Ovary (tissue), 9 donors: Measurements from ENCODE around the gene RABAC1. TPM values are rescaled to one million over a fixed set of nuclear protein-coding genes. Genes with fewer than 3 reads are reported as not detected.

Experiments
- DNase-seq, 5 donors: peaks; one replicate each; pipeline ENCODE4 v3.0.0-alpha.2; 2019 to 2020
- H3K27ac ChIP-seq, 2 donors: fragments of 200-600 bp; one replicate each; pipeline versions ENCODE4 v1.5.1 to v1.8.0; 2019 to 2022
- H3K27me3 ChIP-seq: fragments of 200-600 bp; one replicate; pipeline ENCODE4 v1.8.0; 2022
- H3K36me3 ChIP-seq: fragments of 200-600 bp; sonication (generic); one replicate; pipeline ENCODE4 v1.5.1; 2019
- H3K4me1 ChIP-seq: one replicate; pipeline ENCODE4 v1.8.1; 2013; ENCODE audit warnings: mild to moderate bottlenecking, moderate library complexity; ENCODE audit not compliant: insufficient read depth
- H3K4me3 ChIP-seq: fragments of 200-600 bp; sonication (generic); one replicate; pipeline ENCODE4 v1.5.1; 2017
- H3K9me3 ChIP-seq, 2 donors: fragments of 200-600 bp in 1 of 2; sonication (generic) in 1 of 2; one replicate each; pipeline versions ENCODE4 v1.5.1 to v1.8.1; 2013 to 2019; ENCODE audit warnings: mild to moderate bottlenecking in 1 of 2, moderate library complexity in 1 of 2
- EP300 ChIP-seq: sonication (generic); formaldehyde crosslinking; IDR thresholded peaks from one replicate; pipeline ENCODE4 v1.6.1; 2017; ENCODE audit warnings: antibody characterized with exemption
- POLR2A ChIP-seq: fragments of 450-650 bp; IDR thresholded peaks from one replicate; pipeline ENCODE4 v1.6.1; 2017; ENCODE audit warnings: antibody characterized with exemption, mild to moderate bottlenecking, moderate library complexity
- WGBS, 3 donors: extraction: QIAGEN DNeasy Blood & Tissue Kit in 1 of 3; methylation state at CpG; one replicate each; pipeline versions ENCODE4 v1.1.5 to v1.1.7; 2013 to 2017; 5-methylcytosine and 5-hydroxymethylcytosine counted together
- intact Hi-C, 4 donors: fragments of 100-400 bp; cut with DNase I; formaldehyde crosslinking; loops; one replicate each; pipeline versions ENCODE4 v1.11.0 to v1.15.1; 2022 to 2023
- polyA plus RNA-seq, 2 donors: library from polyadenylated mRNA; stranded (reverse); fragments of 200-250 nt in 1 of 2; fragments of 350-450 nt in 1 of 2; fragmentation: Illumina TruSeq in 1 of 2; extraction: RNeasy Lipid Tissue Mini Kit (QIAGEN cat#74804) in 1 of 2; gene quantifications; one replicate each; pipeline ENCODE4 v1.2.3, GENCODE V29; 2013 to 2014
- total RNA-seq, 7 donors: library from RNA; depleted of rRNA in 2 of 7; stranded (reverse); fragments of >200 nt in 2 of 7; fragmentation: NEBNext Ultra II Directional in 3 of 7; extraction: Animal tissue kit (Norgen Biotek cat#: 25700) in 3 of 7; gene quantifications; one replicate each; pipeline versions ENCODE4 v1.1.0 to v1.2.4, GENCODE V29; 2016 to 2023
- TF ChIP-seq, protein P1 (sequence below), 3 donors: fragments of 450-650 bp in 2 of 3; fragments of 200-600 bp in 1 of 3; IDR thresholded peaks; one replicate each; pipeline versions ENCODE4 v1.5.1 to v1.8.0; 2016 to 2022; ENCODE audit warnings: antibody characterized with exemption in 3 of 3, mild to moderate bottlenecking in 1 of 3
- donor health status: DM: no; HTN: no; CAD: no; lungs with moderate emphysema.
- donor health status: DM: no; HTN: no; CAD: no.
- donor health status: Bipolar disorder and iron deficiency.
- donor health status: DM: yes; HTN: yes; CAD: no.
- donor health status: DM: no; HTN: no; CAD: no.
- donor health status: DM: yes; HTN: yes; CAD: no.

RABAC1 gene
- total and polyA plus RNA-seq, 9 donors = 21.2 to 224 (median 147) TPM

DNA sequence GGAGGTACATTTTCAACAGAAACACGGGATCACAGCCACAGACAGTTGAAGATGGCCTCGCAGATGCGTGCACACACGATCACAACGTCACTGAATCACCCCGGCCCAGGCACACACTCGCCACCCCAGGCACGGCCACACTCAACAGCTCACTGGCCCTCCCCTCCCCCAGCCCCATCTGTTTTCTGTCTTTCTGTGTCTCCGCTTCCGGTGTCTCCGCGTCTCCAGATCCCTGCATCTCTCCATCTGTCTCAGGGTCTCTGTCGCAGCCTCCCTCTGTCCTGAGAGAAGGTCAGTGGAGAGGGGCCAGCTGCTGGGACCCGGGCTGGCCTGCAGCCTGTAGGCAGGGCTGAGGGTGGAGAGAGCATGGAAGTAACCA, 38.7 kb upstream of the RABAC1 start:
- Histone ChIP-seq H3K9me3 (no peaks in the 10 kb centered on the region), H3K27ac (no peak overlapping the region), H3K4me1 (no peaks in the 10 kb centered on the region), H3K36me3 (no peaks in the 10 kb centered on the region), H3K4me3 (no peak overlapping the region), H3K27me3 (no peaks in the 10 kb centered on the region)
- WGBS, 3 donors = 3 to 5% (median 3%) methylated on average over 14 of the region's 14 CpGs
- no peak for DNase-seq
- TF ChIP-seq, protein P1, sequence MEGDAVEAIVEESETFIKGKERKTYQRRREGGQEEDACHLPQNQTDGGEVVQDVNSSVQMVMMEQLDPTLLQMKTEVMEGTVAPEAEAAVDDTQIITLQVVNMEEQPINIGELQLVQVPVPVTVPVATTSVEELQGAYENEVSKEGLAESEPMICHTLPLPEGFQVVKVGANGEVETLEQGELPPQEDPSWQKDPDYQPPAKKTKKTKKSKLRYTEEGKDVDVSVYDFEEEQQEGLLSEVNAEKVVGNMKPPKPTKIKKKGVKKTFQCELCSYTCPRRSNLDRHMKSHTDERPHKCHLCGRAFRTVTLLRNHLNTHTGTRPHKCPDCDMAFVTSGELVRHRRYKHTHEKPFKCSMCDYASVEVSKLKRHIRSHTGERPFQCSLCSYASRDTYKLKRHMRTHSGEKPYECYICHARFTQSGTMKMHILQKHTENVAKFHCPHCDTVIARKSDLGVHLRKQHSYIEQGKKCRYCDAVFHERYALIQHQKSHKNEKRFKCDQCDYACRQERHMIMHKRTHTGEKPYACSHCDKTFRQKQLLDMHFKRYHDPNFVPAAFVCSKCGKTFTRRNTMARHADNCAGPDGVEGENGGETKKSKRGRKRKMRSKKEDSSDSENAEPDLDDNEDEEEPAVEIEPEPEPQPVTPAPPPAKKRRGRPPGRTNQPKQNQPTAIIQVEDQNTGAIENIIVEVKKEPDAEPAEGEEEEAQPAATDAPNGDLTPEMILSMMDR (IDR thresholded peaks at IDR 0.05) = no peak
- TF ChIP-seq POLR2A (no peak), EP300 (no peak)
- intact Hi-C loops = no loop called here

DNA sequence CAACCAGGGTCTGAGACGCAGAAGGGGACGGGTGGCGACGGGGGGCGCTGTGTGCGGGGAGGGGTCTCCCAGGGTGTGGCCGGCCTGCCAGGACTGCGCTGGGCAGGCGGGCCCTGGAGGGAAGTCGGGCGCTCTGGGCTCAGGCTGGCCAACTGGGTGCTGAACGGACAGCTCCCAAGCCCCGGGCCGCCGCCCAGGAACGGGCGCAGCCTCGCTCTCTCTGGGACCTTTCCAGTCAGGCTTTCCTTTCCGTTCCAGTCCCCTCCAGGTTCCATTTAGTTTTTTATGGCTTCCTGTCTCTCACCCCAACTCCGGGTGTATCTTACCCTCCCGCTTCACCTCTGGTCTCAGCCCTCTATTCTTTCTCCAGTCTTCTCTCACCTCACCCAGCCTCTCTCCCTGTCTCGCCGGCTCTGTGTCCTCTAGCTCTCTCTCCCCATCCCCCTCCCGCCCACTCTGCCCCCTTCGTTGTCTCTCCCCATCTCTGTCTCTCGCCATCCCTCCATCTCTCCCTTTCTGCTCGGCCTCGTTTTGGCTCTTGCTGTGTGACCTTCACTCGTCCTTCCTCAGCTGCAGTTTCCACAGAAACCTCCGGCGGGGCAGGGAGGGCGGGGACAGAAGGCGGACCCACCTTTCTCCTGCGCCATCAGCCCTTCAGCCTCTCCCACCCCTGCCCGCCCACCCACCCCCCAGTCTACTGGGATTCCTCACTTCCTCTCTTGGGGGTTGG, 38.2 kb upstream of the RABAC1 start:
- Histone ChIP-seq H3K27ac (no peak overlapping the region), H3K4me3 (no peak overlapping the region), H3K27me3 (no peaks in the 10 kb centered on the region), H3K9me3 (no peaks in the 10 kb centered on the region), H3K4me1 (no peaks in the 10 kb centered on the region), H3K36me3 (no peaks in the 10 kb centered on the region)
- intact Hi-C loops = no loop called here
- TF ChIP-seq POLR2A = no peak
- WGBS, 3 donors = 1 to 2% (median 2%) methylated on average over 33 to 35 of the region's 35 CpGs
- peak in 2 of 5 donors; percentile 46 to 51 for DNase-seq

DNA sequence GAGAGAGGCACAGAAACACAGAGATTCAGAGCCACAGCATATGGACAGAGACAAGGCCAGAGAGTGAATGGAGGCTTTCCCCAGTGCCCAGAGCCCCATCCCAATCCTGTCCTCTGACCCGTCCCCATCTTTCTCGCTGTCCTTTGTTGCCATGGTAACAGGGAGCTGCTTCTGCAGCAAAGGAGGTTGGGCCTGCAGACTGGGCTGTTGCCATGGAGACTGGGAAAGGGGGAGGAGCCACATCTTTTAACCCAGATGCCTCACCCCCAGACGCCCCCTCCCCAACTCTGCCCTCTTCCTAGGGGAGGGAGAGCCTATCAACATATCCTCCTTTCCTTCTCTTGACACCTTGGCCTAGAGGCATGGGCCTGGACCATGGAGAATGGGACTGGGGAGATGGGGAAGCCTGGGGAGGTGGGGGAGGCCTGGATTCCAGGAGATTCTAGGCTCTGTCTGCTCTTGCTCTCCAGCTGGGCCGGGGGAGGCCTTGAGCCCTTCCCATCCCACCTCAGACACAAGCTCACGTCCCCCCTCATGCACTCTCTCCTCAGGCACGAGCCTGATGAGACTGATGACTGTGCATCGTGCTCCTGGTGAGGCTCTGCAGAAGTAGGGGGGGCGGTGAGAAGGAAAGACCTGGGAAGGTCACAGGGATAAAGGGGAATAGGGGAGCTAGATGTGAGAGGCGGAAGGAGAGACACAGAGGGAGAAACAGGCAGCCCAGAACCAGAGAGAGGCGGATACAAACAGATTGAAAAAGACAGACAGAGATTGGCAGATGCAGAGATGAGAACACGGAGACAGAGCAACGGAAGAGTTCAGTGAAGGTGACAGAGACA, 37.1 kb upstream of the RABAC1 start:
- 30 to 35% (median 34%) methylated on average over 12 of the region's 12 CpGs for WGBS, 3 donors
- TF ChIP-seq EP300 = no peak
- TF ChIP-seq, protein P1 (IDR thresholded peaks at IDR 0.05) = no peak
- TF ChIP-seq POLR2A = no peak
- H3K27me3 ChIP-seq = no peaks in the 10 kb centered on the region
- H3K4me1 ChIP-seq = no peaks in the 10 kb centered on the region
- no peak overlapping the region for H3K27ac ChIP-seq
- H3K4me3 ChIP-seq = no peak overlapping the region
- DNase-seq = no peak
- intact Hi-C loops = no loop called here
- no peaks in the 10 kb centered on the region for H3K9me3 ChIP-seq
- H3K36me3 ChIP-seq = no peaks in the 10 kb centered on the region

DNA sequence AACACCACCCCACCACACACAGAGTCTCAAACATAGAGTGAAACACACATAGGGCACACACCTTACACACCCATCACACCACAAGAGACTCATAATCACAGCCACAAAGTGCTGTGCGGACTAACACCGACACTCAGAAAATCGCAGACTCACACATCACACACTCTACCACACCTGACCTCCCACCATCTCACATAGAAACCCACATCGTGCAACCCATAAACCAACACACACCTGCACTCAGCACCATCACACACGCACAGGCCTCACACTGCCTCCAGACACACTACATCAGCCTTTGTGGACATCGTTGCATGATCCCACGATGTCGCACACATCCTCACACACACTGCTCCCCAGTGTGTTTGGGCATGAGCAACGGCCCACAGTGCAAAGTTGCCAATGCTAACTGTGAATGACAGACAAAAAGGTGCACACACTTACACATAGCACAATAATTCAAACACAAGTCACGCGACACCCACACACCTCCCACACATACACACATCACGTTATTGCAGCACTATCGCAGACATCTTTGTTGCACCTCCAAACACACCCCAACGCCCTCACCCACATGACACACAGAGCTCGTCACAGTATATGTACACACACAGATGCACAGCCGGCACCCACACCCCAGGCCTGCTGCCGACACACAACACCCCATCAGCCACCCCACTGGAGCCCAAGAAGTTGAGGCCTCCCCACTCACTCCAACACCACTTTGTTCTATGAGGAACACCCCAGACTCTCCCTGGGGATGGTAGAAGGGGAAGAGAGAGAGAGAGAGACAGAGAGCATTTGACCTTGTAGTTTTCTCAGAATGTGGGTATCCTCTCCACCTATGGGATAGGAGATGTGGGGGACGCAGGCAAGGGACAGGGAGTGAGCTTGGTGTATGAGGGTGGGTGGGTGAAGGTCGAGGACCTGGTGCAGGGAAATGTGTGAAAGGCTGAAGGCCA, 36.2 kb upstream of the RABAC1 start:
- intact Hi-C loops = no loop called here
- 79 to 82% (median 79%) methylated on average over 19 of the region's 19 CpGs for WGBS, 3 donors
- no peak overlapping the region for H3K4me3 ChIP-seq
- no peaks in the 10 kb centered on the region for H3K36me3 ChIP-seq
- no peaks in the 10 kb centered on the region for H3K9me3 ChIP-seq
- H3K4me1 ChIP-seq = no peaks in the 10 kb centered on the region
- H3K27me3 ChIP-seq = no peaks in the 10 kb centered on the region
- TF ChIP-seq EP300 = no peak
- TF ChIP-seq POLR2A = no peak
- TF ChIP-seq, protein P1 (IDR thresholded peaks at IDR 0.05) = no peak
- DNase-seq = no peak
- H3K27ac ChIP-seq = no peak overlapping the region
